ENCODE results near the gene ZNF185.

Gene ZNF185

GRCh38 chrX:152897222-152898131 is at the start of gene ZNF185:
TSS of gene ZNF185 (plus strand) at chrX:152898067. CDS start at chrX:152914490, 16,423 bp downstream.
- in situ Hi-C loops (cut with MboI; ENCODE audit: low sequenced_read_pairs, unreplicated experiment): no loop called here
- TF ChIP-seq, protein P1, sequence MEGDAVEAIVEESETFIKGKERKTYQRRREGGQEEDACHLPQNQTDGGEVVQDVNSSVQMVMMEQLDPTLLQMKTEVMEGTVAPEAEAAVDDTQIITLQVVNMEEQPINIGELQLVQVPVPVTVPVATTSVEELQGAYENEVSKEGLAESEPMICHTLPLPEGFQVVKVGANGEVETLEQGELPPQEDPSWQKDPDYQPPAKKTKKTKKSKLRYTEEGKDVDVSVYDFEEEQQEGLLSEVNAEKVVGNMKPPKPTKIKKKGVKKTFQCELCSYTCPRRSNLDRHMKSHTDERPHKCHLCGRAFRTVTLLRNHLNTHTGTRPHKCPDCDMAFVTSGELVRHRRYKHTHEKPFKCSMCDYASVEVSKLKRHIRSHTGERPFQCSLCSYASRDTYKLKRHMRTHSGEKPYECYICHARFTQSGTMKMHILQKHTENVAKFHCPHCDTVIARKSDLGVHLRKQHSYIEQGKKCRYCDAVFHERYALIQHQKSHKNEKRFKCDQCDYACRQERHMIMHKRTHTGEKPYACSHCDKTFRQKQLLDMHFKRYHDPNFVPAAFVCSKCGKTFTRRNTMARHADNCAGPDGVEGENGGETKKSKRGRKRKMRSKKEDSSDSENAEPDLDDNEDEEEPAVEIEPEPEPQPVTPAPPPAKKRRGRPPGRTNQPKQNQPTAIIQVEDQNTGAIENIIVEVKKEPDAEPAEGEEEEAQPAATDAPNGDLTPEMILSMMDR (IDR thresholded peaks at IDR 0.05; ENCODE audit: borderline replicate concordance, control extremely low read depth, extremely low read depth, insufficient read depth, missing control alignments): no peak
- no peak for DNase-seq (ENCODE audit: low spot score)

DNA sequence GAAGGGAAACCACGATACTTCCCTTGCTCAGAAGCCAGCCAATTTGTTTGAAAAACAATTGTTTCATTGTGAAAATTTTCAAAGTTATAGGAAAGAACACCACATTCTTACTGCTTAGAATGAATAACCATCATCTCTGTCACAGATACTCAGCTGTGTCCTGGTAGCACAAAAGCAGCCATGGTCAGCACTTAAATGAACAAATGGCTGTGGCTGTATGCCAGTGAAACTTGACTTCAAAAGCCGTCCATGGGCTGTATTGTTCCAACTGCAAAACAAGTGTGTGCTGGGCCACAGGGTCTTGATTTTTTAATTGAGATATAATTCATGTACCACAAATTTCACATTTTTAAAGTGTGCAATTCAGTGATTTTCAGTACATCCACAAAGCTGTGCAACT is 47.4 kb upstream of the ZNF185 start:
- TF ChIP-seq, protein P1 (IDR thresholded peaks at IDR 0.05; ENCODE audit: borderline replicate concordance, control extremely low read depth, extremely low read depth, insufficient read depth, missing control alignments): no peak
- in situ Hi-C loops (cut with MboI; ENCODE audit: low sequenced_read_pairs, unreplicated experiment): no loop called here
- DNase-seq (ENCODE audit: low spot score): no peak

DNA sequence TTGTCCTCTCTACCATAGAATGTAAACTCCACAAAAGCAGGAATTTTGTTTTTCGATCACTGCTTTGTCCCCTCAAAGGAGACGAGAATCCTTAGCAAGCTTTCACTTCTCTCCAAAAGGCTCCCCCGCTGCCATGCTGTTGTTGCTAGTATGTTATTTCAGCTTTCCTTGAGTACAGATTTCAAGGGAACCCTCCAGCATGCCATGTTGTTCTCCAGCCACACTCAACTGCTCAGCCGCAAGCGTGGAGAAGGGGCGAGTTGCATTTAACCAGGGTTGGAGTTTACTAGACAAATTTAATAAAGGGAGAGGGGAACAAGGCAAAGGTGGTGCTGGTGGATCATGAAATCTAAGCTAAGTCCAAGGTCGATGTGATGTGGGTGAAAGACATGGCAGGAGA is 43.9 kb upstream of the ZNF185 start:
- DNase-seq (ENCODE audit: low spot score): no peak
- in situ Hi-C loops (cut with MboI; ENCODE audit: low sequenced_read_pairs, unreplicated experiment): no loop called here
- TF ChIP-seq, protein P1 (IDR thresholded peaks at IDR 0.05; ENCODE audit: borderline replicate concordance, control extremely low read depth, extremely low read depth, insufficient read depth, missing control alignments): no peak

DNA sequence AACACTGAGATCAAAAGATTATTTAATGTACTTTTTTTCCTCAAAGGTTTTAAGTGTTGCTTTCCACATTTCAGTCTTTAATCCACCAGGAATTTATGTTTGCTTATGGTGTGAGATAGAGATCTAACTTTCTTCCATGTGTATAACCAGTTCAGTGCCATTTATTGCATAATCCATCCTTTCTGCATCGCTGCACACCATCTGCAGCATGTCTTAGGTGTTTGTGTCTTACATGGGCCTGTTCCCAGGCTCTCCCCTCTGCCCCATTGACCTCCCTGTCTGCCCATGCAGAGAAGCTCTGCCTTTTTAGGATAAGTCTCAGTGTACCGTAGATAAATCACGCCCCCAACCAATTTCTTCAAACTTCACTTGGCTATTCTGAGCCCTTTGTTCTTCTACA is 36.8 kb upstream of the ZNF185 start:
- in situ Hi-C loops (cut with MboI; ENCODE audit: low sequenced_read_pairs, unreplicated experiment): no loop called here
- DNase-seq (ENCODE audit: low spot score): no peak

GRCh38 chrX:152861826-152862225 is 36.0 kb upstream of the ZNF185 start:
- in situ Hi-C loops (cut with MboI; ENCODE audit: low sequenced_read_pairs, unreplicated experiment): no loop called here
- no peak for DNase-seq (ENCODE audit: low spot score)
- TF ChIP-seq, protein P1 (IDR thresholded peaks at IDR 0.05; ENCODE audit: borderline replicate concordance, control extremely low read depth, extremely low read depth, insufficient read depth, missing control alignments): no peak

More for the DNA sequence above, 36.8 kb upstream of the ZNF185 start:
- TF ChIP-seq, protein P1 (IDR thresholded peaks at IDR 0.05; ENCODE audit: borderline replicate concordance, control extremely low read depth, extremely low read depth, insufficient read depth, missing control alignments): no peak

- in situ Hi-C loops (cut with MboI; ENCODE audit: low sequenced_read_pairs, unreplicated experiment): no loop called here
- no peak for DNase-seq (ENCODE audit: low spot score)
- TF ChIP-seq, protein P1 (IDR thresholded peaks at IDR 0.05; ENCODE audit: borderline replicate concordance, control extremely low read depth, extremely low read depth, insufficient read depth, missing control alignments): no peak
Measured at GRCh38 chrX:152865232-152865920, 32.5 kb upstream of the ZNF185 start.

Measured in GM13976 (cell line).